ENCODE results near the gene MTUS2. TPM values are rescaled to one million over a fixed set of nuclear protein-coding genes. Genes with fewer than 3 reads are reported as not detected.

The MTUS2 gene
- total and polyA plus RNA-seq, 2 donors (not counting 1 experiment from before 2014, with no cell fraction given) = 0.06 TPM; not detected in 1

GRCh38 chr13:29504691-29505090, 684.6 kb downstream of the MTUS2 start:
- no peak overlapping the region for H3K9ac ChIP-seq (ENCODE audit: insufficient read depth, low read length)
- H4K20me1 ChIP-seq (ENCODE audit: control insufficient read depth, extremely low read depth, insufficient read depth, low read length) = no peaks in the 10 kb centered on the region
- H3K4me3 ChIP-seq (replicated peaks in 1 of 4; ENCODE audit: control extremely low read depth in 1 of 4, insufficient read depth in 1 of 4, low read depth in 3 of 4, low read length in 4 of 4) = no peak overlapping the region
- no peak overlapping the region for H3K27ac ChIP-seq (ENCODE audit: insufficient read depth, low read length)
- H3K27me3 ChIP-seq (ENCODE audit: control insufficient read depth, insufficient read depth, low read length) = peaks cover 8% of the 10 kb centered on the region
- no peak overlapping the region for H3K4me2 ChIP-seq (ENCODE audit: extremely low read depth, insufficient read depth, low read length)
- no peak for TF ChIP-seq EZH2 (IDR thresholded peaks at IDR 0.05; ENCODE audit: low read length, missing control alignments)
- TF ChIP-seq, protein P1, sequence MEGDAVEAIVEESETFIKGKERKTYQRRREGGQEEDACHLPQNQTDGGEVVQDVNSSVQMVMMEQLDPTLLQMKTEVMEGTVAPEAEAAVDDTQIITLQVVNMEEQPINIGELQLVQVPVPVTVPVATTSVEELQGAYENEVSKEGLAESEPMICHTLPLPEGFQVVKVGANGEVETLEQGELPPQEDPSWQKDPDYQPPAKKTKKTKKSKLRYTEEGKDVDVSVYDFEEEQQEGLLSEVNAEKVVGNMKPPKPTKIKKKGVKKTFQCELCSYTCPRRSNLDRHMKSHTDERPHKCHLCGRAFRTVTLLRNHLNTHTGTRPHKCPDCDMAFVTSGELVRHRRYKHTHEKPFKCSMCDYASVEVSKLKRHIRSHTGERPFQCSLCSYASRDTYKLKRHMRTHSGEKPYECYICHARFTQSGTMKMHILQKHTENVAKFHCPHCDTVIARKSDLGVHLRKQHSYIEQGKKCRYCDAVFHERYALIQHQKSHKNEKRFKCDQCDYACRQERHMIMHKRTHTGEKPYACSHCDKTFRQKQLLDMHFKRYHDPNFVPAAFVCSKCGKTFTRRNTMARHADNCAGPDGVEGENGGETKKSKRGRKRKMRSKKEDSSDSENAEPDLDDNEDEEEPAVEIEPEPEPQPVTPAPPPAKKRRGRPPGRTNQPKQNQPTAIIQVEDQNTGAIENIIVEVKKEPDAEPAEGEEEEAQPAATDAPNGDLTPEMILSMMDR (conservative IDR thresholded peaks at IDR 0.05 in 1 of 2, IDR thresholded peaks at IDR 0.05 in 1 of 2; ENCODE audit: low read depth in 1 of 2, low read length in 2 of 2) = no peak
- no peaks in the 10 kb centered on the region for H3K9me3 ChIP-seq (ENCODE audit: control insufficient read depth, insufficient read depth, low read depth, low read length)
- H3K79me2 ChIP-seq (ENCODE audit: control insufficient read depth, insufficient read depth, low read length) = no peaks in the 10 kb centered on the region
- no peak overlapping the region for H2AFZ ChIP-seq (ENCODE audit: low read length)
- no peaks in the 10 kb centered on the region for H3K36me3 ChIP-seq (ENCODE audit: control insufficient read depth, insufficient read depth, low read length)
- no peak for DNase-seq (ENCODE audit: low read depth in 2 of 2)
- no peaks in the 10 kb centered on the region for H3K4me1 ChIP-seq (ENCODE audit: control insufficient read depth, extremely low read depth, insufficient read depth, low read length)

- no peaks in the 10 kb centered on the region for H3K9me3 ChIP-seq (ENCODE audit: control insufficient read depth, insufficient read depth, low read depth, low read length)
- H3K79me2 ChIP-seq (ENCODE audit: control insufficient read depth, insufficient read depth, low read length) = no peaks in the 10 kb centered on the region
- no peaks in the 10 kb centered on the region for H4K20me1 ChIP-seq (ENCODE audit: control insufficient read depth, extremely low read depth, insufficient read depth, low read length)
- no peak overlapping the region for H3K4me2 ChIP-seq (ENCODE audit: extremely low read depth, insufficient read depth, low read length)
- H3K27me3 ChIP-seq (ENCODE audit: control insufficient read depth, insufficient read depth, low read length) = peaks cover 6% of the 10 kb centered on the region
- no peak for TF ChIP-seq EZH2 (IDR thresholded peaks at IDR 0.05; ENCODE audit: low read length, missing control alignments)
- TF ChIP-seq, protein P1 (conservative IDR thresholded peaks at IDR 0.05 in 1 of 2, IDR thresholded peaks at IDR 0.05 in 1 of 2; ENCODE audit: low read depth in 1 of 2, low read length in 2 of 2) = no peak
- no peak overlapping the region for H3K4me3 ChIP-seq (replicated peaks in 1 of 4; ENCODE audit: control extremely low read depth in 1 of 4, insufficient read depth in 1 of 4, low read depth in 3 of 4, low read length in 4 of 4)
- no peaks in the 10 kb centered on the region for H3K36me3 ChIP-seq (ENCODE audit: control insufficient read depth, insufficient read depth, low read length)
- no peak overlapping the region for H2AFZ ChIP-seq (ENCODE audit: low read length)
- H3K9ac ChIP-seq (ENCODE audit: insufficient read depth, low read length) = no peak overlapping the region
- no peak for DNase-seq (ENCODE audit: low read depth in 2 of 2)
- H3K4me1 ChIP-seq (ENCODE audit: control insufficient read depth, extremely low read depth, insufficient read depth, low read length) = no peaks in the 10 kb centered on the region
- no peak overlapping the region for H3K27ac ChIP-seq (ENCODE audit: insufficient read depth, low read length)
Measured at GRCh38 chr13:29505511-29505910, 685.4 kb downstream of the MTUS2 start.

DNA sequence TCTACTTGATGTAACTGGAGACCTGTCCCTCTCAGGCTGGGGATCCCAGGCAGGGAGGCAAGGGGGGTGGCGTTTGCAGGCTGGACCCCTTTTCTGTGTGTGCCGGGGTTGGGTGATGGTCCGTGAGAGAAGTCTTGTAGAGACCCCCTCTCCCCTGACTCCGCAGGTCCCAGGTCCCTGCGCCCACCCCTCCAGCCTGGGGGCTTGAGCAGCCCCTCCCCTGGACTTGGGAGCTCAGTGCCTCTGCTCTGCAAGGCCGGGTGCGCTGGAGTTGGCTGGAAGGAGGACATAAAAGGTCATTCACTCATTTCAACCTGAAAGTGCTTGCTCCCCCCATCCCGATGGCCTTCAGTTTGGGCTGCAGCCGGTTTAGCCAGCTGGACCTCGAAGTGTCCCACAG, 685.8 kb downstream of the MTUS2 start:
- Histone ChIP-seq H3K79me2 (ENCODE audit: control insufficient read depth, insufficient read depth, low read length) (no peaks in the 10 kb centered on the region), H3K4me3 (replicated peaks in 1 of 4; ENCODE audit: control extremely low read depth in 1 of 4, insufficient read depth in 1 of 4, low read depth in 3 of 4, low read length in 4 of 4) (no peak overlapping the region), H2AFZ (ENCODE audit: low read length) (no peak overlapping the region), H3K27ac (ENCODE audit: insufficient read depth, low read length) (no peak overlapping the region), H3K4me2 (ENCODE audit: extremely low read depth, insufficient read depth, low read length) (no peak overlapping the region), H3K9ac (ENCODE audit: insufficient read depth, low read length) (no peak overlapping the region), H3K27me3 (ENCODE audit: control insufficient read depth, insufficient read depth, low read length) (peaks cover 6% of the 10 kb centered on the region), H3K4me1 (ENCODE audit: control insufficient read depth, extremely low read depth, insufficient read depth, low read length) (no peaks in the 10 kb centered on the region), H4K20me1 (ENCODE audit: control insufficient read depth, extremely low read depth, insufficient read depth, low read length) (no peaks in the 10 kb centered on the region), H3K9me3 (ENCODE audit: control insufficient read depth, insufficient read depth, low read depth, low read length) (no peaks in the 10 kb centered on the region), H3K36me3 (ENCODE audit: control insufficient read depth, insufficient read depth, low read length) (no peaks in the 10 kb centered on the region)
- DNase-seq (ENCODE audit: low read depth in 2 of 2) = no peak
- TF ChIP-seq, protein P1 (conservative IDR thresholded peaks at IDR 0.05 in 1 of 2, IDR thresholded peaks at IDR 0.05 in 1 of 2; ENCODE audit: low read depth in 1 of 2, low read length in 2 of 2) = no peak
- no peak for TF ChIP-seq EZH2 (IDR thresholded peaks at IDR 0.05; ENCODE audit: low read length, missing control alignments)
